ENCODE data around the gene SLC6A20.
"Not testable (repeated sequence)": the region's sequence is repeated elsewhere in the genome, so short reads cannot be mapped to it uniquely, and the experiment has no call there.

The SLC6A20 gene

DNA sequence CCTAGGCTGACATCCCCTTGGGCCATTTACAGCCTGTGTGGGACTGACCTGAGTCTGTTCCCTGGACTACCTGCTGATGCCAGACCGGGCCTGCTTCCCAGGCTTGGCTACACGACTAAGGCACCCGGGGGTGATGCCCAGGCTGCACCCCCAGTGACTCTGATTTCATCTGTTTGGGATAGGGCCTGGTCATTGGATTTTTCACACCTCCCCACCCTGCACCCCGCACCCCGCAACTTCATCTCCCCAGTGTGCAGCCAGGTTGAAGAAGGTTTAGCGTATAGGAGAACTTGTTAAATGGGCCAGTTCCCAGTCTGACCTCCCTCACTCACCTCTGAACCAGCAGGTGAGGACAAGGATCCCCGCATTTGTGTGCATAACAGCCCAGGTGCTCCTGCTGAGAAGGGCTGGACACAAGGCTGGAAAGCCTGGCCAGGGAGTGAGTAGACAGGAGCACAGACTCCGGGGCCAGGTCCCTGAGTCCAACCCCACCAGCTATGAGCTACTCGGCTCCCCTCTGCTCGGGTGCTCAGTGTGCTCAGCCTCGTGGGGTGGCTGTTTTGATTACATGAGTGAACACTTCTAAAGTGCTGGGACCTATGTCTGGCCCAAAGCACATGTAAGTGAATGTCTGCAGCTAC is 18.5 kb downstream of the SLC6A20 start:
- DNase-seq, result no peak

DNA sequence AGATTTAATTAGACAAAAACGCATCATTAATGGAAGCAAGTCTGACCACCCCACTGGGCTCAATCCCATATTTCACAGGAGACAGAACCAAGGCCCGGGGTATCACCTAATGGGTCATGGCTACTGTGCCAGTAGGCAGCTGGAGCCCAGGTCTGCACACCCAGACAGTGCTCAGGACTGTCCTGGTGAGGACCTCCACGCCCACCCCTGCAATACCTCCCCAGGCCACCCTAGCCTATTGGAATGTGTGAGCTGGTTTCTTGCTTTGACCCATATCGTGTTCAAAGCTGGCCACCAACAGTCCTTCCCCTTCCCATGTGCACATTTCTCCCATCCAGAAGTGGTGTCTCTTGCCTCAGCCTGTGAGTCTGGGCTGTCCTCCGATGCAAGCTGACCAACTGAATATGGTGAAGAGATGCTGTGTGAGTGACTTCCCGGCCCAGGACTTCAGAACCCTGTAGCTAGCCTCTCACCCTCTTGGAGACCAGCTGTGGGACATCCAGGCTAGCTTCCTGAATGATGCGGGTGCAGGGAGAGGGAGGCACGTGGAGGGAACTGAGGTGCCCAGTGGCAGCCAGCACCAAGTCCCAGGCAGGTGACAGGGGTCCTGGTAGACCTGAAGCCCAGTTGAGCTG is 19.1 kb downstream of the SLC6A20 start:
- DNase-seq, result no peak

DNA sequence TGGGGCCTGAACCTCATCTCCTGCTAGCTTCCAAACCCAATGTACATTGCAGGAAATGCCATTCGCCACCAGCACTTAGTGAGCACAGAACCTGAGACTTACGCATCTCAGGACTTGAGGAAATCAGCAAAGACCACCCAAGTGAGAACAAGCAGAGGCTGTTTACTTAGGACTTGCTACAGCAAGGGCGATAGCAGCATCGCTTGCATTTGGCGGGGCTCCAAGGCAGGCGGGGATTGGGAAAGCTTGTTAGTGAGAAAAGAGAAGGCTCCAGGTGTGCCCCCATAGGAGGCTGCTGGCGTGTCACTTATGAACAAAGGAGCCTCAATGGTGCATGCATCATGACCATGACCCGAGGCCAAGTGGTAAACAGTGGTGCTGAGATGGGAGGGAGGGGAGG is 19.7 kb downstream of the SLC6A20 start:
- no peak for DNase-seq

DNA sequence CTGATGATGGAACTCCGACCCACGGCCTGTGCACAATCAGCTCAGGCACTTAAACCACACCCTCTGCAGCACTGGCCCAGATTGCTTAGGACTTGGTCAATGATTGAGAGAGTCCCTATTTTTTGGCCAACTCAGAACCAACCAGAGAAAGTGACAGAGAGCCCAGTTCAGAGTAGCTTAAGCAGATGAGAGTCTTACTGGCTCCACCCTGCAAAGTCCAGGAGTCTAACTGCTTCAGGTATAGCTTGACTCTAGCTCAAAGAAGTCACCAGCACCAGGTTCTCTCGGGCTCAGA is 20.1 kb downstream of the SLC6A20 start:
- DNase-seq, result no peak

DNA sequence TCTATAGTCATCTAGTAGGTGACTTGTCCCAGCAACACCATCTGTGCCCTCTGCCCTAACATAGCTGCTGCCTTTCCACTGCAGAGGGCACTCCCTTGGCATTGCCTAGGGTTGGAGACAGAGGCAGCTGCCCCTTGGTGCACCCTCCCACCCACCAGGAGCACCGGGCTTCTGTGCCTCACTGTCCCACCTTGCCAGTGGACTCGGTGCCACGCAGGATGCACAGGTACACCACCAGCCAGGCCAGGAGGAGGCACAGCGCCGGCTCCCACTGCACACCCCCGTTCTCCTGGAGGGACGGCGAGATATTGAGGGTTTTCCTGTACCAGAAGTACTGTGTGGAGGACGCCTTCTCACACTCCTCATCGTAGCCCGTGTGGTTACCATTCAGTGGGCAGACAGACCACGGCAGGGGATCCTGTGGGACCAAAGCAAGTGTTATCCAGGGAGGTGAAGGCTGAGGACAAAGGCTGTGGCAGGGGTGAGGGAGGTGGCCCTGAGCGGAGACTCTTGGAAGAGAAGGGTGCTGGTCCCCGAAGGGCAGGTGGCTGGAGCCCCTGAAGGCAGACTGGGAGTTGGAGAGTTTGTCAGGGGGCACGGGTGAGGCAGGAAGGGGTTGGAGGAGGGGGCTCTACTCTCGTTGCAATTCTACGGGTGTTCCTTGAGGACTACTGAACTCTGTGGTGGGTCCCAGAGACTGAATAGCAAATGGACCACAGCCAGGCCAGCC is 20.6 kb downstream of the SLC6A20 start:
- no peak for DNase-seq

DNA sequence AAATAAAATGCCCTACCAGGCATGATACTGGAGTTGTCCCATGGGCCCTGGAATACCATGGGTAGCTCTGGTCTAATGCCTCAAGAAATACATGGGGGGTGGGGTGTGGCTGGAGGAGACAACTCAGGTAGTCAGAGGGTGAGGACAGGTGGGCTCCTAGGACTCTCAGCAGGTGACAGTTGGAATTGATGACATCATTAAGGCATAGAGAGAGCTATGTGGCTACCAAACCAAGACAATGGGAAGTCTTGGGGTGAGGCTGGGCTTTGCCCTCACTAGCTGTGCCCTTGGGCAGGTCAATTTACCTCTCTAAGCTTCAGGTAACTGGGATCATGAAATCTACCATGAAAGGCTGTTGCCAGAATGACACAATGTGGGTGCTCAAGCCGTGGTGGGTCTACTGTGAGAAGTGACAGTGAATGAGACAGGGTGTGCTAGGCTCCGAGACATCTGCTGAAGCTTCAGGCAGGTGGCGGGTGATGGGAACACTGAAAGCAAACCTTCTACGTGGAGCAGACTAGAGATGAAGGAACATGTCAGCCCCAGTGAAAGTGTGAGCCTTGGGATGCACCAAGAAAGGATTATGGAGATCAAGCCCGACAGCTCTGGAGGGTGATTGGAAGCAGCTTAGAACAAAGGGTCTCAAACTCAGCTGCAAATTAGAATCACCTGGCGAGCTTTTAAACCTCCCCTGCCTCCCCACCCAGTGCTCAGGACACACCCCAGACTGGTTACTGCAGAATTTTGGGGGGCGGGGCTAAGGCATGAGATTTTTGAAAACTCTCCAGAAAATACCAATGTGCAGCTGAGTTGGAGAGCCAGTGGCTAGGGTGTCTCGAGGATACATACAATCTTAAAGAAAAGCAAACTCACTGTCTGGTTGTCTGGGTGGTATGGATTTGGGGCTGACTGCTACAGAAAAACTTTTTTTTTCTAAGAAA is 21.5 kb downstream of the SLC6A20 start:
- DNase-seq, result no peak

DNA sequence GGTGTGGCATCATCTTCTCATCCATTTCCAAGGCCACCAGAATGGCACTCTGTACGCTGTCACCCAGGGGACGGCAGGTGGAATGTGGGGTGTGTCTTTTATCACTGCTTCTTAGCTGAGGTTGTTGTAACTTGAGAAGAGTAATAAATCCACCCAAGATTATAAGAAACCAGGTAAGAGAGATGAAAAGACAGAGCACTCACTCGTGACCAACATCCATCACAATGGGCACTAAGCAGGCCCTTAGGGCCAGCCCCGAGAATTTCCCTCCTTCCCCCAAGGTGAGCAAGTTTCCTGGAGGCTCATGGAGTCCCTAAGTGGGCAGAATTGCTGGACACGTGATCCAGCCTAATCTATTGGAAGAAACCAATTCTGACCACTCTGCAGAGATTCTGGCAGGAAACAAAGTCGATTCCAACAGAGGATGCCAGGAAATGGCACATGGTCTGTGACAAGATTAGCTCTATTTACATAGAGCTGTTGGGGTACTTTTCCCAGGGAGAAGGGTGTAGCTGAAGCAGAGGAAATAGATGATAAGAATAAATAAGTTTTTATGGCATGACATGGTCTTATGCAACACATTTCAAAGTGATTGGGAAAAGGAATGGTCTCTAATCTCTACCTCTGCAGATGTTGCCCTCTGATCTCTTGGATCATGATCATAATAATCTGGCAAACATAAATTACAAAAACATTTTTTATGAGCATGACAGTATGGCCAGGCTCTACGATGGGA is 22.5 kb downstream of the SLC6A20 start:
- DNase-seq, result no peak

DNA sequence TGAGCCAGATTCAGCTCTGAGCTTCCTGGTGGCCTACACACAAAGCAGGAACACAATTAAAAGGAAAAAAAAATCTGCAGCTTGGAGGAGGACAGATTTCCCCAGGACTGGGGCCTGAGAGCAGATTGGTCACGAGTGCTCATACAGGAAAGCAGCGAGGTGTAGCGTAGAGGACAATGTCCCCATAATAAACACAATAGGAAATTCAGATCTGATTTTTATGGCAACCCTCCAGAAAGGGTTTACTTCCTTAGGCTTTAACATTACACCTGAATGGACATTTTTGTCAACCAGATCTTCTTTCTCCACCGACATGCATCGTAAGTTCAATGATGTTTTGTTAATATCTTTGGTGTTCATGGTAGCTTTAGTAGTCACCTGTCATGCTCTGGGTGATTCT is 23.3 kb downstream of the SLC6A20 start:
- no peak for DNase-seq

DNA sequence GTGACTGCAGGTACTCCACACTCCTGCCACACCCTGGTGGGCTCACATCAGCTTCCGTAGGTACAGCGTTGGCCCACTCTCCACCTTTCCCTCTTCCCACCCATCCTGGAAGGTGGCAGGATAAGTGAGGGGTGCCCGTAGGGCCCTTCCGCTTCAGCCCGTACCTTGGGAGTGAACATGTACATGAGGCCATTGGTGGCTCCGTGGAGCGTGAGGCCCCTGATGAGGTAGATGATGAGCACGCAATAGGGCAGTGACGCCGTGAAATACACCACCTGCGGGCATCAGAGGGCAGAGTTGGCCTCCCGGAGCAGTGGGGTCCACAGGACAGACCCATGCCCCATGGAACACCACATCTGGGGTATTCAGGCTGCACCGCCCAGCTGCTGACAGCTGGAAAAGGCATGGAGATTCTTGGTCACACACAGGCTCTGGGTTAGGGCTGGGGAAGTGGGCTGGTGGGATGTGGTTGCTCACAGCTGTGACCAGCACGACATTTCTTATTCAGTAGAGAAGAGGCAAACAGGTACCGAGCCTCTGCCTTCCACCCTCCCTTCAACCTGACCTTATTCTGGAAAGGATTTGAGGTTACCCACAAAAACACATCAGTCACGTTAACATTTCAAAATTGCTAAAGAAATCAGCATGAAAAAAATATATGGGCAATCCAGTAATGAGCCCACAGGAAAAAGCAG is 23.8 kb downstream of the SLC6A20 start:
- DNase-seq, result no peak

DNA sequence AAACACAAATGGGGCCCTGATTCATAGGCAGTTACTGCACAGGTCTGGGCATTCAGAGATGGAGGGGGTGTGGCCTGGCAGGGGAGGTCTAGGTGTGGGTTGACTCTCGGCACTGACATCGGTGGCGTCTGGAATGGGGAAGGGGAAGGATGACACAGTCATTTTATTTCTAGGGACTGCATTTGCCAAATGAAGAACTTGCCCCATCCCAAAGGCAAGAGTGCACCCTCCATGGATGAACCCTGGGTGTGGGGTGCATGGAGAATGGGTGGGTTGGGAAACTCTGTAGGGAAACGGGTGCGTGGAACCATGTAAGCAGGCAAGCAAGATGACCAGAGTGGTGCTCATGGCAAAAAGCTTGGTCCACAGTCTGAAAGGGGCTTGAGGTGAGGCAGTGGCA is 24.5 kb downstream of the SLC6A20 start:
- DNase-seq, result no peak

DNA sequence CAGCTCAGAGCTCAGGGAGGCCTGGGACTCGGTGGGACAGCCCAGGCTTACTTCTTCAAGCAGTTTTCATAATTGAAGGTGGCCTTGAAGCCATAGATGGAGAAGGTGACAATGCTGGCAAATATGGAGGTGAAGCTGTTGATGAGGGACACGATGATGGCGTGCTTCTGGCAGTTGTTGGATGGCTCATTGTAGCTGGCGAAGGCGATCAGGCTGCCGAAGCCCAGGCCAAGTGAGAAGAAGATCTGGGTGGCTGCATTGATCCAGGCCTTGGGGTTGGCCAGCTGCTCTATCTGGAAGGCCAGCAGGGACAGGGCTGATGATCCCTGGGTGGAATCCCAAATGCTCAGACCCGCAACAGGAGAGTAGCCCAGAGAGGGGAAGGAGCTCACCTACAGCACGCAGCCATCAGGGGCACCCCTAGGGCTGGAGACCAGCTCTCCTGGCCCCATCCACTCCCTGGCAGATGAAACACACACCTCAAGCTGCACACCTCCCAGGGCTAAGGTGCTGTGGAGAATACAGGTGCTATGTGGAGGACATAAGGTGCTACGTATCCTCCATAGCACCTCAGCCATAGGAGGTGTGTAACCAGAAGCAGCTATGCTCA is 25.1 kb downstream of the SLC6A20 start:
- DNase-seq, result no peak

DNA sequence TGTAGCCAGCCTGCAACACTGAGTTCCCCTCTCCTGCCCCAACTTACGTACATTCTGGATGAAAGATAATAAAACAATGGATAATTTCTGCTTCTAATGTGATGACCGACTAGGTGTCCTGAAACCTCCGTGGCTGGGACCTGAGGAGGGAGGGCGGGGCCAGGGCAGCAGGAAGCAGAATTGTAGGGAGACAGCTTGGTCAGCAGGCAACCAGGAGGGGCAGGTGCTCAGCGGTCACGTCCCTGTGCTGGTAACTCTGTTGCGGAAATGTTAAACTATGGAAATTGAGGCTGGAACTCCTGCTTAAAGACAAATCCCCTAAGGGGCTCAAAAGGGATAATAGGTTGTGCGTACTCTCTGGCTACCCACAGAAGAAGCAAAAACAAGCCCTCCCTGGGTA is 30.4 kb downstream of the SLC6A20 start:
- DNase-seq, result no peak

DNA sequence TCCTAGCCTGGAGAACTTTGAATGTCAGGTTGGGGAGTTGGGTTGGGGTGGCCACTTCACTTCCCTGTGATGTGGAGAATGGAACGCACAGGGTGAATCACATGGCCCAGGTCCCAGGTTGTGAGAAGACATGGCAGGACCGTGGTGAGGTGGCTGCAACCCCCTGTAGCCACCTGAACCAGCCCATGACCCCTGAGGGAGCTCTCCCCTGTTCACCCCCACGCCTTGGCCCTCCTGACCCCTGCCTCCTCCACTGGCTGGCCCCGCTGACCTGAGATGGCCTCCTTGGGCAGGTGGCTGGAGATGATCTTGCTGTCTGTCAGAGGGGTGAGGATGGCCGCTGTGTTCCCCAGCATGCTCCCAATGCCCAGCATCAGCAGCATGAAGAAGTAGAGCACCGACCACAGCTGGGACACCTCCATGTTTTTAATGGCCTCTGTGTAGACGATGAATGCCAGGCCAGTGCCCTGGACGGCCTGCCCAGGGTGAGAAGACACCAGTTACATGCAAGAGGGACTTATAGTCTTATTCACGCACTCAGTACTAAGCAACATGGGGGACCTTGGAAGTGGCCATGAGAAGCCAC is 31.0 kb downstream of the SLC6A20 start:
- DNase-seq, result no peak

DNA sequence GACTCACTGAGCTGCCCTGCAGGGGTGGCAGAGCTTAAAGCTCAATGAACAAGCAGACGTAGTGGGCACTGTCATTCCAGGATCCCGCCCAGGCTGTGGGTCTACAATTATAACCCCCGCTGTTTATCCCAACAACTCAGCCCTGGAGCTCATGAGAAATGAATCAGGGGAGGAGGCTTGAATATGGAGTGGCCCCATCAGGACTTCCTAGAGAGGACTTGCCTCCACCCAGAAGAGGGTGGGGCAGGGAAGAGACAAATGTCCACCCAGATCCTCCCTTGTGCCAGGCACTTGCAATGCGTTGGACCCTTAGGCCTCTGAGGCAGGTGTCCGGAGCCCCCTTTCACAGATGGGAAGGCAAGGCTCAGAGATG is 33.0 kb downstream of the SLC6A20 start:
- DNase-seq, result no peak

DNA sequence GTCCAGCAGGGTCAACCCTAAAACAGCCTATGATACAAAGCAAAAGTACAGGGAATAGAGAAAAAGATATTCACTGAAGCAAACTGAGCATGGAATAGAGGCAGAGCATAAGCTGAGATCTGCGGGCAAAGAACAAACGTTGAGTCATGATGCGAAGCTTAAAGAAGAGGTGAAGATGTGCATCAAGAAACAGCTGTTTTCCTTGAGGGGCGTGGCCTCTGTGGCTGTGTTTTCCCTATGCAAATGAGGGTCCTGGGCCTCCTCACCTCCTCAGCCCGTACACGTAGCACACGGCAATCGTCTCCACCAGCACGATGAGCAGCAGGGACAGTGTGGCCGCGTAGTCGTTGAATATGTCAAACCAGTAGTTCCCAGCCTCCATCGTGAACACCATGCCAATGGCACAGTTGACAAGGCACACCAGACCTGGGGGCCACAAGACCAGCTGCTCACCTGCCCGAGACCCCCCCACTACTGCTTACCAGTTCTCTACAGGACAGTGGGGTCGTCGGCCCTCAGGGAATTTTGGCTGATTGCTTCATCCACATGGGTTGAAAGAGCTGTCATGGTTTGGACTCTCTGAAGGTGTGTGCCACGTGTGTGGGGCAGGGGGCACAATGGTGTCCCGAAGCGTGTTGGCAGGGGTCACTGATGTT is 33.6 kb downstream of the SLC6A20 start:
- no peak for DNase-seq

DNA sequence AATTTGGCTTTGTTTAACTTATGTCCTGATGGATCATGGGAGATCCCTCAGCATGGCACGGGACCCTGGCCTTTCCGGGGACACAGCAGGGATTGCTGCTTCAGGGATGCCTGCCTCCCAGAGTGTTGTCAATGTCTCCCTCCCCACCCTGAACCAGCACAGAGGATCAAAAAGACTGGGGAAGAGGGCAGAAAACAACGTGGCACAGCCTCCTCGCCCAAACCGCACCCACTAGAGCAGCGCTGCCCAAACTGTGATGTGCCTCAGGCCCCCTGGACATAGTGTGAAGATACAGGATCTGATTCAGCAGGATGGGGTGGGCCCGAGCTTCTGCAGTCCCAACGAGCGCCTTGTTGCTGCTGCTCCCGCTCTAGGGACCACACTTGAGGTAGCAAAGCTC is 34.5 kb downstream of the SLC6A20 start:
- DNase-seq, result no peak

DNA sequence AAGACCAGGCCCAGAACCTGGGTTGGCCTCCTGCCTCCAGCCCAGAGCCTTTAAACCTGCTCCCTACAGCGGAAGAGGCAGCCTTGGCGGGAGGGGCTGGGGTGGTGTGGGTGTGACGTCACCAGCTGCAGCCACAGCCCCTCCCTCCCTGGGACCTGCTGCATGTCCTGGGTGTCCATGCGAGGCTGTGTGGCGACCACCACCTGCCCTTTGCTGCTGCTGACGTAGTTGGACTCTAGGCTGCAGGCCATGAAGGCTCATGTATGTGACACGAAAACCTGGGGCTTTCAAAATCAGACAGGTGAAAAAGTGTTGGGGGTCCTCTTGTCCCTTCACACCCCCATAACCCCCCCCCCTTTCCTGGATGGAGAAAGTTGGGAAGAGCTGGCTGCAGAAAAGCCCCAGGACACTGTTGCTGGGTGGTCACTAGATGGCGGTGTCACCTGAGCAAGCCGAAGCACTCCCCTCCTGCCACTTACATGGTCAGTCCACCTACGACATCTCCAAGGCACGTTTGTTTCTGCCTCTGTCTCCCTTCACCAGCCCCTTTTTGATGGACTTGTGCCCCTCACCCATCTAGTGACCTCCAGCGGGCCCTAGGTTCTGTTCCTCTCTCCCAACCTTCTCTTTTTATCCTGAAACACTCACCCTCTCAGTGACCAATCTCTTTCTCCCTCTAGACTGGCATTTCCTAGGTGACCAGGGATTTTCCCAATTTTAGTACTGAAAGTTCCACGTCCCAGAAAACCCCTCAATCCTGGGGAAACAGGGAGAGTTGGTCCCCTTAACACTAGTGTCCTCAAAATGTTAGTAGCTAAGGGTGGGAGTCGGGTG is 35.2 kb downstream of the SLC6A20 start:
- DNase-seq, result peak; percentile 8

DNA sequence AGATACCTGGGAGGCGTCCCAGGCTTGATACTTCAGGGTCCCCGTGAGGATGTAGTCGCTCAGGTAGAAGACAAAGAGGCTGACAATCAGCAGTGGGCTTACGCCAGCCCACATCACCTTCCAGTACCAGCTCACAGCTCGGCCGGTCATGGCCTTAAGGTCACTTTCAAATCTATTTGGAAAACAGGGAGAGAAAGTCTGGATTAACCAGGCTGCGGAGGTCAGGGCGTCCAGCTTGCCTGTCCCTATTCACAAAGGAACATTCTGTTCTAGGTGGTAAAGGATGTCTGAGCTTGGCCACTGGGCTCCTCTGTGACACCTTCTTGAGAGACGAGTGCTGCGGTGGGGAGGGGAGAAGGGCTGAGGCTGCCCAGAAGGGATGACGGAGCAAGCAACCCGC is 36.5 kb downstream of the SLC6A20 start:
- no peak for DNase-seq

DNA sequence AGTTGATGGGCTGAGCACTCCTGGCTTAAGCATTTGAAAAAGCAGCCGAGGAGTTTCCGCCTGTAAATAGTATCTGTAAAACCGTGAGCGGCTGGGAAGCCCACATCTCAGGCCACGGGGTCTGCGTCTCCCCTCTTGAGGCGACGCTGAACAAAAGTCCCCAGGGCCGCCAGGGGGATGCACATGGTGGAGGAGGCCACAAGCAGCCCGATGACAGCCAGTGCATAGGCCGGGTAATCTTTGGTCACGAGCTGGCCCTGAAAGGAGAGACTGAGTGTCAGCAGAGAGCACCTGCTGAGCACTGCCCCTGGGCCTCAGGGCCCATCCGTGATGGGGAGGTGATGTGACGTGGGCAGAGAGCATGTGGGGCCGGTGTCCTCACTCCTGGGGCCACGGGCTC is 37.5 kb downstream of the SLC6A20 start:
- no peak for DNase-seq

DNA sequence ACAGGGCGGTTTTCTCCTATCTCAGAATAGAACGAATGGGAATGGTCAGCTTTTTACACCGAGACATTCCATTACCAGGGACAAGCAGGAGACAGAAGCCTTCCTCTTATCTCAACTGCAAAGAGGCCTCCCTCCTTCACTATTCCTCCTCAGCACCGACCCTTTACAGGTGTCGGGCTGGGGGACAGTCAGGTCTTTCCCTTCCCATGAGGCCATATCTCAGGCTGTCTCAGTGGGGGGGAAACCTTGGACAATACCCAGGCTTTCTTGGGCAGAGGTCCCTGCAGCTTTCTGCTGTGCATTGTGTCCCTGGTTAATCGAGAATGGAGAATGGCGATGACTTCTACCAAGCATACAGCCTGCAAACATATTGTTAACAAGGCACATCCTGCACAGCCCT is 39.2 kb downstream of the SLC6A20 start:
- DNase-seq, result not testable (repeated sequence)

All from GOT3 (cell line).